ENCODE data around the gene ZNF8.
A peak's percentile ranks its signal among the peaks of the same experiment; 100 is the strongest.
"Not testable (repeated sequence)": the region's sequence is repeated elsewhere in the genome, so short reads cannot be mapped to it uniquely, and the experiment has no call there.

ZNF8 gene

GRCh38 chr19:58336216-58336615, 57.5 kb downstream of the ZNF8 start:
- DNase-seq (ENCODE audit: low read depth) = no peak

- no peak for DNase-seq (ENCODE audit: low read depth)
Observed at GRCh38 chr19:58336820-58337219, 58.1 kb downstream of the ZNF8 start.

- no peak for DNase-seq (ENCODE audit: low read depth)
Observed at GRCh38 chr19:58338336-58338735, 59.6 kb downstream of the ZNF8 start.

- DNase-seq (ENCODE audit: low read depth) = no peak
Observed at GRCh38 chr19:58338825-58339558, 60.2 kb downstream of the ZNF8 start.

- DNase-seq (ENCODE audit: low read depth) = no peak
Observed at GRCh38 chr19:58345558-58345957, 66.8 kb downstream of the ZNF8 start.

- peak; percentile 29 for DNase-seq (ENCODE audit: low read depth)
Observed at GRCh38 chr19:58346961-58347929, 68.5 kb downstream of the ZNF8 start.

- not testable (repeated sequence) for DNase-seq (ENCODE audit: low read depth)
Observed at GRCh38 chr19:58348080-58348479, 69.3 kb downstream of the ZNF8 start.

- no peak for DNase-seq (ENCODE audit: low read depth)
Observed at GRCh38 chr19:58349590-58349989, 70.8 kb downstream of the ZNF8 start.

- DNase-seq (ENCODE audit: low read depth) = no peak
Observed at GRCh38 chr19:58350001-58350861, 71.5 kb downstream of the ZNF8 start.

GRCh38 chr19:58350871-58351557, 72.3 kb downstream of the ZNF8 start:
- no peak for DNase-seq (ENCODE audit: low read depth)

- no peak for DNase-seq (ENCODE audit: low read depth)
Observed at GRCh38 chr19:58351558-58351878, 72.8 kb downstream of the ZNF8 start.

- no peak for DNase-seq (ENCODE audit: low read depth)
Observed at GRCh38 chr19:58351990-58352755, 73.4 kb downstream of the ZNF8 start.
